Right renal pelvis (tissue), 4 donors: Measurements from ENCODE around the gene MIEF1. TPM values are rescaled to one million over a fixed set of nuclear protein-coding genes. Genes with fewer than 3 reads are reported as not detected.
"Not testable (repeated sequence)": the region's sequence is repeated elsewhere in the genome, so short reads cannot be mapped to it uniquely, and the experiment has no call there.

Experiments
- DNase-seq, 4 donors: peaks; one replicate each; pipeline ENCODE4 v3.0.0-alpha.2; 2013; ENCODE audit warnings: low read depth in 4 of 4, low spot score in 3 of 4, missing footprints in 1 of 4
- polyA plus RNA-seq, 4 donors: library from polyadenylated mRNA; unstranded; fragments of 120-200 nt; gene quantifications; one replicate each; pipeline ENCODE4 v1.2.1, GENCODE V29; 2013; ENCODE audit not compliant: insufficient read length in 4 of 4

The MIEF1 gene
- polyA plus RNA-seq, 4 donors, result 35.5 to 38.2 (median 37.1) TPM

DNA sequence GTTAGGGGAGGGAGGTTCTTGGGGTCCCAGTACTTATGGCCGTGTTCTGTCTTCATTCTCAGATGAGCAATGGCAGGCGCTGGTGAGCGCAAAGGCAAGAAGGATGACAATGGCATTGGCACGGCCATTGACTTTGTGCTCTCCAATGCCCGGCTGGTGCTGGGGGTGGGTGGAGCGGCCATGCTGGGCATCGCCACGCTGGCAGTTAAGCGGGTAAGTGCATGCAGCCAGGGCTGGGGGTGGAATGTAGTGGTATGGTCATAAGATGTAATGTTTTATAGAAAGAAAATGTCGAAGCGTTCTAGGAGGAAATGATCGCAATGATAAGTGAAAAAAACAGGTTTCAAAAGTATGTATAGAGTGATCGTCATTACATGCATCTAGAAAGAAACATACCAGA is 9.1 kb downstream of the MIEF1 start:
- DNase-seq, result no peak

GRCh38 chr22:39512026-39512425 is 9.9 kb downstream of the MIEF1 start:
- no peak for DNase-seq

- no peak for DNase-seq
Measured at GRCh38 chr22:39513791-39514190, 11.7 kb downstream of the MIEF1 start.

- DNase-seq, result no peak
Measured at GRCh38 chr22:39514373-39514973, 12.4 kb downstream of the MIEF1 start.

DNA sequence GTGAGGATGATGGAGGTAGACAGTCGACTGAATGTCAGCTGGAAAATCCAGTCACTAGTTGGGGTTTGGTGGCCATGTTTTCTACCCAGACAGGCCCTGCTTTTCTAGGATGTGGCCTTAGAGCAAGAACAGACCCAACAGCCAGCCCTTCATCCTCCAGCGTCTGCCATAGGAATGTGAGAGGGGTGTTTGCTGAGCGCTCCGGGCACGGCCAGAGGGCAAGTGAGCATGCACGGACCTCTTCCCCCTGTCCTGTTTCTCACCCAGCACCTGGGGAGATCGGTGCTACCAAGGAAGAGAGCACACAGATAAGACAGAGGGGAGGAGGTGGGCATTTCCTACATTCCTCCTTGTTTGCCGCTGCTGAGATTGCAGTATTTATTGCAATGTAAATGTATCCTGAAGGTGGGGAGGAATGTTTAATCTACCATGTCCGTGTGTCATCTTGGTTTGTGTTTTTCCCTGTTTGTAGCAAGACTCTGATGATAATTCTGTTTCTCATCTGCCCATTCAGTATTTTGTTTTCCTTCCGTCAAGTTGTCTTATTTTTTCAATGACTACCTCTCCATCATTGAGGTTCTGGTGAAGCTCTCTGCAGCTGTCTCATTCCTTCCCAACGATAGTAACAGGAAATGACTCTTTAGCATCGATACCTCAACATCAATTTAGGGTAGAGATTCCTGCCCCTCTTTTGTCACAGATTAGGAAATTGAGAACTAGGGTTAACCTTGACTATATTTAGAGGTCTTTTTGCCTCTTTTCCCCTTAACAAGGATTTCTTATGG is 13.4 kb downstream of the MIEF1 start:
- DNase-seq, result no peak

DNA sequence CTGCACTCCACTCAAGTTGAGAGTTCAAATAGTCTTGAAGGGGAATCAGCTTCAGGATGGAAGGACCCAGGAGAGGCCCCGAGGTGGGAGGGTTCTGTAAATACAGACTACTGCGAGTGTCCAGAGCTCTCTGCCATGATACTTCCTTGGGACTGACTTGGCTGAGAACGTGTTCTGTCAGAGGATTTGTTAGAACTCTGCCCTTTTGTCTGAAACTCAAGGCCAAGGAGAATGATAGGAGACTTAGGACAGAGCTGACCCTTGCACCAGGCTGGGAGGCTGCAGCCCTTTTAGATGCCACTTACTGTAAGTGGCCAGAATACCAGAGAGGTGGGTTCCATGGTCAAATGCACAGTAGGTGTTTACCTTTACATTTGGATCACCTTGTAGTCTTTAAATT is 15.4 kb downstream of the MIEF1 start:
- DNase-seq, result no peak

DNA sequence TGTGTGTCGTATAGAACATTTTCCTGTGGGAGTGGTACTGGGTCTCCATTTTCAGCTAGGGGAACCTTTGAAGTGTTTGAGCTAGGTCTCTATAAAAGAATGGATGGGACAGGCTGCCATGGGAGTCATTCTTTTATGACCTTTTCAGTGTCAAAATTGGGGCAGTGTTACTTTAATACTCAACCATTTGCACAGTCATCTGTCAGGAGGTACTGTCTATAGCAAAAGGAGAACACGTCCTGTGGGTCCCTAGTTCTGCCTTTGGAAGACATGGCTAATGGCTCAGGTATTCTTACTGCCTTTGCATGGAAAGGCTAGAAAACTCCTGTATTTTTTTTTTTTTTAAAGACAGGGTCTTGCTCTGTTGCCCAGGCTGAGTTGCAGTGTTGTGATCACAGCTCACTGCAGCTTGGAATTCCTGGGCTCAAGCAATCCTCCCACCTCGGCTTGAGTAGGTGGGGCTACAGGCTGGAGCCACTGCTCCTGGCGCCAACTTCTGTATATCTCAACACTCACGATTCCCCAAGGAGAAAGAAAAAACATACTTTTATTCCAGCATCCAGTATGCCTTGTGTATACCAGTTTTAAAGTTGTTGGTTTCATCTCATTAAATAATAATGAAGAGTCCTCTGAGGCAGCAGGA is 16.2 kb downstream of the MIEF1 start:
- DNase-seq, result no peak

- no peak for DNase-seq
Measured at GRCh38 chr22:39518996-39519680, 17.0 kb downstream of the MIEF1 start.

- DNase-seq, result peak in 3 of 4 donors; percentile 96 to 98 (median 98)
Measured at GRCh38 chr22:39519681-39520225, 17.7 kb downstream of the MIEF1 start.

DNA sequence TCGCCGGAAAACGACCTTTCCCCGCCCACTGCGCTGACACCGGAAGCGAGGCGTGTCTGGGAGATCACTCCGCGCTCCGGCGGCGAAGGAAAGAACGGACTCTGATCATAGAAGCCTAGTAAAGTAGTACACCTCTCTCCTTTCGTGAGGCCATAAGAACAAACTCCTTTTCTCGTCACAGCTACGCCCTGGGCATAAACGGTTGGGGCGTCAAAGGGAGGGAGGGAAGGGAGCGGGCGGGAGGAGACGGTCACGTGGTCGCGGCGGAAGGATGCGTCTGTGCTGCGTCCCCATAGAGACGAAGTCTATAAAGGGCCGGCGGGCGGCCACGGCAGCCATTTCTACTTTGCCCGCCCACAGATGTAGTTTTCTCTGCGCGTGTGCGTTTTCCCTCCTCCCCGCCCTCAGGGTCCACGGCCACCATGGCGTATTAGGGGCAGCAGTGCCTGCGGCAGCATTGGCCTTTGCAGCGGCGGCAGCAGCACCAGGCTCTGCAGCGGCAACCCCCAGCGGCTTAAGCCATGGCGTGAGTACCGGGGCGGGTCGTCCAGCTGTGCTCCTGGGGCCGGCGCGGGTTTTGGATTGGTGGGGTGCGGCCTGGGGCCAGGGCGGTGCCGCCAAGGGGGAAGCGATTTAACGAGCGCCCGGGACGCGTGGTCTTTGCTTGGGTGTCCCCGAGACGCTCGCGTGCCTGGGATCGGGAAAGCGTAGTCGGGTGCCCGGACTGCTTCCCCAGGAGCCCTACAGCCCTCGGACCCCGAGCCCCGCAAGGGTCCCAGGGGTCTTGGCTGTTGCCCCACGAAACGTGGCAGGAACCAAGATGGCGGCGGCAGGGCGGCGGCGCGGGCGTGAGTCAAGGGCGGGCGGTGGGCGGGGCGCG is 18.4 kb downstream of the MIEF1 start, which contains the start of gene ATF4:
Gene ATF4, plus strand, starts transcription at position 337 of the 880 bp plus-strand sequence. CDS start 884 bp downstream, outside the sequence.
- DNase-seq, result peak in 1 of 4 donors; percentile 99

GRCh38 chr22:39521106-39521885 is 19.2 kb downstream of the MIEF1 start:
- DNase-seq, result not testable (repeated sequence)

- DNase-seq, result not testable (repeated sequence)
Measured at GRCh38 chr22:39522091-39522490, 20.0 kb downstream of the MIEF1 start.

DNA sequence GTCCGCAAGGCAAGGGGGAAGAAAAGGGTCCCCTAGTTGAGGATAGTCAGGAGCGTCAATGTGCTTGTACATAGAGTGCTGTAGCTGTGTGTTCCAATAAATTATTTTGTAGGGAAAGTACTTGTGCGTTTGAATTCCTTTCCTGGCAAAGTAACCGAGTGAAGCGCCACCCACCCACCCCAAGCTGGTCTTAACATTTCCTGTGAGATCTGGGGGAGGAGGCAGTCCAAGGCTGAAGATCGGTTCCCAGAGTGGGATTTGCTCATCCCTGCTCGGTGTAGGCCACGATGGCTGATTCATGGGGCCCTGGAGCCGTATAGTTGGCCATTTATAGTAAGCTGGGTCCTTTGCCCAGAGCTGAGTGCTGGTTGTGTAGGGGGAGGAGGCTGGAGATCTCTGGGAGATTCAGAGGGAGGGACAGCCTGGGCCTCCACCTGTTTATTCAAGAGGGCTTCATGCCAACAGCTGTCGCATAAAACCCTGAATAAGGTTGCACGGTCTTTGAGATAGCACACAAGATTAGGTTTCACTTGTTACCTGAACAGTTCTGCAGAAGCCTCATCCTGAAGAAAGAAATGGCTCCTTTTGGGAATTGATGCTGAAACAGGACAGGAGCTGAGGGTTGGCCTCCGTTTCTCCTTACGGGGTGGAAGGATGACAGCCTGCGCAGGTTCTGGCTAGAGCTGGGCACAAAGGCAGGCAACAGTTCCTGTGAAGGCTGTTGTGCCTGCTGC is 20.6 kb downstream of the MIEF1 start:
- DNase-seq, result no peak

DNA sequence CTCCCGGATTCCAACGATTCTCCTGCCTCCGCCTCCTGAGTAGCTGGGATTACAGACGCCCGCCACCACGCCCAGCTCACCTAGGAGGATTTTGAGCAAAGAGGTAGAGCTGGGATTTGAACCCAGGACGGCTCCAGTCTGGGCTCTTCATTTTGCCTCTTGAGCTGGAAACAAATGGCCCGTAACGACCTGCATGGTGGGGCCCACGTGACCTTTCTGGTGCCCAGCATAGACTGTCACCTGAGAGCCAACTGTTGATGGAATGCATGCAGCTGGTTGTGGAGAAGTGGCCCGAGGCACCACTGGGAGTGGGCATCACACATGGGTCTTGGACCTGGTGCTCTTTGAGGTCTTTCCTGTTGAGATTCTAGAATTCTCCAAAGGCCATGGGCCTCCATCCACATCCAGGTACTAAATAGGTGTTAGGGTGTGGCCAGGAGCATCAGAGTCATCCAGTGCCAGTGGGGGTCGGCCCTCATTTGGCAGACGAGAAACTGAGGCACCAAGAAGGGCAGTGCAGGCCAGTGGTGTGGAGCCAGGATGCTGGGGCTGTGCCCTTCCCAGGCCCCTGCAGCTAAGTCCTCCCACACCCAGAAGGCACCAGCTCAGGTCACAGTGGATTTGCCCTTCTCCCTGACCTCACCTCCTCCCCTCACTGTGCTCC is 22.1 kb downstream of the MIEF1 start:
- DNase-seq, result no peak

GRCh38 chr22:39524753-39525657 is 22.9 kb downstream of the MIEF1 start:
- DNase-seq, result no peak

- DNase-seq, result no peak
Measured at GRCh38 chr22:39525658-39525975, 23.5 kb downstream of the MIEF1 start.

GRCh38 chr22:39526736-39527171 is 24.7 kb downstream of the MIEF1 start:
- no peak for DNase-seq
